ENCODE results near the gene SULT4A1.

DNA sequence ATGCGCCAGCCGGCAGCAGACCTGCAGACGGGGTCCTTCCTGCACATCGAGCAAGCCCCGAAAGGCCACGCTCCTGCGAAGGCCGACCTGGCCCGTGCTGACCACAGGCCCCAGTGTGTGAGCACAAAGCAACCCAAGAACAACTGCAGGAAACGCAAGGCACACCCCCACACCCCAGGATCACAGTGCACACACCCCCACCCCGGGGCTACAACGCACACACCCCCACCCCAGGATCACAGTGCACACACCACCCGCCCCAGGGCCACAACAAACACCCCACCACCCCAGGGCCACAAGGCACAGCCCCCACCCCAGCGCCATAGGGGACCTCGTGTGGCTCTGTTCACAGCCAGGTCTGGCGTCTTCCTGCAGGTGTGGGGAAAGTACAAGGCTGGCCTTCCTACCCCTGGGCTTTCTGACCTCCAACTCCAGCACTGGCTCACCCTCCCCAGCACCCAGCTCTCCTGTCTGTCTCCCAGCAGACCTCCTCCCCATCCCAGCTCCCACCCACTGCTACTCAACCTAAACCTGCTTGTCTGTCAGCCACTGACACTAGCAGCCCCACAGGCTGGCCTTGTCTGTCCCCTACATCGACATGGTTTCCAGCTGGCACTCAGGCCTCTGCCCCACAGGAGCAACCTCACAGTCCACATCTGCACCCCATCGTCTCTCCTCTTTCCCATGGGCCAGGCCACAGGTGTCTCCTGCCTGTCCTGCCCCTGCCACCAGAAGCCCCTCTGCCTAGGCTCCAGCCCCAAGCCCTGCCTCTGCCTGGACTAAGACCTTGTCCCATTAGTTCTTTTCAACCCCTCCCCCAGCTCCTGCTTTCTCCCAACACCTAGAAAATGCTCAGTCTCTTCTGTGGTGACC is 29.7 kb downstream of the SULT4A1 start:
- no peak for TF ChIP-seq ISL1 (CRISPR knock-in tag; IDR thresholded peaks at IDR 0.05)
- no peak for TF ChIP-seq CREB5 (CRISPR knock-in tag; IDR thresholded peaks at IDR 0.05; ENCODE audit: low read depth)
